ENCODE results near the gene CRYBG3. TPM values are rescaled to one million over a fixed set of nuclear protein-coding genes. Genes with fewer than 3 reads are reported as not detected.

Gene CRYBG3
- total RNA-seq, 1 donor from 2014 or later: 13.5 TPM

DNA sequence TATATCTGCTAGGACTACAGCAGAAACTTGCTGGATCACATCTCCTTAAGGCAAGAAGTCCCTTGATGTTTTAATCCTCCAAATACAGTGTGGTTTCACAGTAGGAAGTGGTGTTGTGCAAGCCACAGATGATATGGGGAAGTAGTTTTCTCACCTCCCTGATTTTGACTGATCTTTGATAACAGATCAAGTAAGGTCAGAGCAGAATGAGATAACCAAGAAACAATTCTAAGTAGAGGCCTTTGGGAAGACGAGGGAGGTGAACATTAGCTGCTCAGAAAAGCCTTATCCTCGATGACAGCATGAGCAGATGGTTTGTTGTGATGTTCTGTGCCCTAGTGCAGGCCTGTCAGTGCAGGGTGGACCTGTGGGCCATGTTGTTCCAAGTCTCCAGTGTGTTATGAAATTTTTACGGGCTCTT, 89.1 kb downstream of the CRYBG3 start:
- Mint-ChIP-seq H3K9me3 (no peaks in the 10 kb centered on the region), H3K4me3 (no peak overlapping the region), H3K27me3 (no peaks in the 10 kb centered on the region), H3K27ac (no peak overlapping the region), H3K4me1 (ENCODE audit: unreplicated experiment) (no peaks in the 10 kb centered on the region), H3K36me3 (peaks cover 13% of the 10 kb centered on the region)
- no peak for TF ChIP-seq CTCF (conservative IDR thresholded peaks at IDR 0.05)
- DNase-seq (ENCODE audit: extremely low spot score, unreplicated experiment): no peak

- Mint-ChIP-seq H3K9me3 (no peaks in the 10 kb centered on the region), H3K4me1 (ENCODE audit: unreplicated experiment) (no peaks in the 10 kb centered on the region), H3K36me3 (peaks cover 13% of the 10 kb centered on the region), H3K4me3 (no peak overlapping the region), H3K27ac (no peak overlapping the region), H3K27me3 (no peaks in the 10 kb centered on the region)
- no peak for TF ChIP-seq CTCF (conservative IDR thresholded peaks at IDR 0.05)
- DNase-seq (ENCODE audit: extremely low spot score, unreplicated experiment): no peak
These were observed 89.6 kb downstream of the CRYBG3 start for GRCh38 chr3:97911459-97911858.

DNA sequence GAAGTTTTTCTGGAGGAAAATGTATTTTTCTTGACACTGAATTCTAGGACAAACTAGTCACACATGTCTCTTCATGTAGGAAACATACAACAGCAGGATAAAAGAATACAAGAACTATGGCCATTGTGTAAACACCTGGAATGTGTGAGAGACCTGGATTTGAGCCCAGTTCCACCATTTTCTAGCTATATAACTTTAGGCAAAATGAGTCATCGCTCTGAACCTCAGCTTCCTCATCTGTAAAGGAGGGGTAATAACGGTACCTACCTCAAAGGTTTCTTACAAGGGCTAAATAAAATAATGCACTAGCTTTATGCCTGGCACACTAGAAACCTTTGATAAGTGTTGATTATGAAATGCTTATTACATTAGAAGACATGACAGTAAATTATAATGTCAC, 92.6 kb downstream of the CRYBG3 start:
- Mint-ChIP-seq H3K4me3 (no peak overlapping the region), H3K36me3 (peaks cover 17% of the 10 kb centered on the region), H3K9me3 (no peaks in the 10 kb centered on the region), H3K4me1 (ENCODE audit: unreplicated experiment) (no peaks in the 10 kb centered on the region), H3K27ac (no peak overlapping the region), H3K27me3 (no peaks in the 10 kb centered on the region)
- DNase-seq (ENCODE audit: extremely low spot score, unreplicated experiment): no peak
- no peak for TF ChIP-seq CTCF (conservative IDR thresholded peaks at IDR 0.05)

- DNase-seq (ENCODE audit: extremely low spot score, unreplicated experiment): no peak
- H3K27me3 Mint-ChIP-seq: no peaks in the 10 kb centered on the region
- H3K27ac Mint-ChIP-seq: no peak overlapping the region
- no peaks in the 10 kb centered on the region for H3K4me1 Mint-ChIP-seq (ENCODE audit: unreplicated experiment)
- peaks cover 15% of the 10 kb centered on the region for H3K36me3 Mint-ChIP-seq
- no peaks in the 10 kb centered on the region for H3K9me3 Mint-ChIP-seq
- no peak overlapping the region for H3K4me3 Mint-ChIP-seq
- TF ChIP-seq CTCF (conservative IDR thresholded peaks at IDR 0.05): no peak
These were observed 94.8 kb downstream of the CRYBG3 start for GRCh38 chr3:97916576-97916975.

- Mint-ChIP-seq H3K4me1 (ENCODE audit: unreplicated experiment) (no peaks in the 10 kb centered on the region), H3K9me3 (peaks cover 3% of the 10 kb centered on the region), H3K27ac (no peak overlapping the region), H3K4me3 (no peak overlapping the region), H3K36me3 (peaks cover 19% of the 10 kb centered on the region), H3K27me3 (no peaks in the 10 kb centered on the region)
- TF ChIP-seq CTCF (conservative IDR thresholded peaks at IDR 0.05): no peak
- DNase-seq (ENCODE audit: extremely low spot score, unreplicated experiment): no peak
These were observed 96.2 kb downstream of the CRYBG3 start for GRCh38 chr3:97917813-97918536.
